HEK293T (cell line): ENCODE measurements around the gene GPR55.

Experiments
- CTCF ChIA-PET: fragments of 350-600 bp; formaldehyde crosslinking; extraction: SDS; loops from one replicate; lab custom pipeline; 2021; ENCODE audit warnings: antibody characterized with exemption, inconsistent platforms; lab: Yijun Ruan, JAX
- POLR2A ChIA-PET: fragments of 350-600 bp; formaldehyde crosslinking; extraction: SDS; loops from one replicate; lab custom pipeline; 2020; ENCODE audit warnings: antibody characterized with exemption, inconsistent platforms; lab: Yijun Ruan, JAX
- DNase-seq: peaks from one replicate; pipeline ENCODE4 v3.0.0; 2012; ENCODE audit warnings: mixed read lengths; ENCODE audit errors: extremely low spot score
- ARNT ChIP-seq: fragments of 450-650 bp; IDR thresholded peaks from 2 replicates; pipeline ENCODE4 v1.6.1; 2017; ENCODE audit warnings: mild to moderate bottlenecking
- BHLHE40 ChIP-seq: fragments of 450-650 bp; IDR thresholded peaks from 2 replicates; pipeline ENCODE4 v1.6.1; 2016; ENCODE audit warnings: mild to moderate bottlenecking, moderate library complexity, borderline replicate concordance
- CTBP1 ChIP-seq: fragments of 450-650 bp; IDR thresholded peaks from 2 replicates; pipeline ENCODE4 v1.6.1; 2016; ENCODE audit warnings: borderline replicate concordance
- ELF4 ChIP-seq: fragments of 450-650 bp; IDR thresholded peaks from 2 replicates; pipeline ENCODE4 v1.6.1; 2017; ENCODE audit warnings: antibody characterized with exemption
- FOXA1 ChIP-seq: fragments of 450-650 bp; IDR thresholded peaks from 2 replicates; pipeline ENCODE4 v1.6.1; 2016; ENCODE audit warnings: mild to moderate bottlenecking
- FOXK2 ChIP-seq: fragments of 450-650 bp; IDR thresholded peaks from 2 replicates; pipeline ENCODE4 v1.6.1; 2016; ENCODE audit warnings: mild to moderate bottlenecking
- FOXM1 ChIP-seq: fragments of 450-650 bp; IDR thresholded peaks from 2 replicates; pipeline ENCODE4 v1.6.1; 2017; ENCODE audit warnings: mild to moderate bottlenecking, borderline replicate concordance
- HDGF ChIP-seq: fragments of 450-650 bp; IDR thresholded peaks from 2 replicates; pipeline ENCODE4 v1.6.1; 2017; ENCODE audit warnings: antibody characterized with exemption, borderline replicate concordance
- L3MBTL2 ChIP-seq: fragments of 450-650 bp; conservative IDR thresholded peaks from 2 replicates; pipeline ENCODE4 v1.6.1; 2016; ENCODE audit warnings: mild to moderate bottlenecking
- LEF1 ChIP-seq: fragments of 450-650 bp; IDR thresholded peaks from 2 replicates; pipeline ENCODE4 v1.6.1; 2017; ENCODE audit warnings: mild to moderate bottlenecking, borderline replicate concordance
- NFRKB ChIP-seq: fragments of 450-650 bp; IDR thresholded peaks from 2 replicates; pipeline ENCODE4 v1.6.1; 2016; ENCODE audit warnings: mild to moderate bottlenecking, moderate library complexity
- PKNOX1 ChIP-seq: fragments of 450-650 bp; IDR thresholded peaks from 2 replicates; pipeline ENCODE4 v1.6.1; 2016
- SP1 ChIP-seq: fragments of 450-650 bp; IDR thresholded peaks from 2 replicates; pipeline ENCODE4 v1.6.1; 2017
- SUZ12 ChIP-seq: fragments of 450-650 bp; IDR thresholded peaks from 2 replicates; pipeline ENCODE4 v1.6.1; 2016; ENCODE audit warnings: mild to moderate bottlenecking
- TARDBP ChIP-seq: fragments of 450-650 bp; IDR thresholded peaks from 2 replicates; pipeline ENCODE4 v1.6.1; 2016
- ZNF384 ChIP-seq: fragments of 450-650 bp; IDR thresholded peaks from 2 replicates; pipeline ENCODE4 v1.6.1; 2016

The GPR55 gene

GRCh38 chr2:230934231-230935129, 9.4 kb upstream of the GPR55 start:
- TF ChIP-seq TARDBP (no peak), FOXK2 (no peak), PKNOX1 (no peak), LEF1 (no peak), SP1 (no peak), ELF4 (no peak), NFRKB (no peak), FOXM1 (no peak), FOXA1 (no peak)
- DNase-seq = no peak
- CTCF ChIA-PET = no interaction called here
- POLR2A ChIA-PET = no interaction called here

- DNase-seq = no peak
- CTCF ChIA-PET = no interaction called here
- POLR2A ChIA-PET = no interaction called here
- TF ChIP-seq TARDBP (no peak), CTBP1 (no peak), LEF1 (no peak), BHLHE40 (no peak), SUZ12 (no peak), PKNOX1 (no peak), L3MBTL2 (no peak), ZNF384 (no peak), ARNT (no peak), NFRKB (no peak), ELF4 (no peak), FOXA1 (no peak), HDGF (no peak), FOXK2 (no peak), FOXM1 (no peak), SP1 (no peak)
These were observed 8.6 kb upstream of the GPR55 start for GRCh38 chr2:230933521-230934180.

- no peak for DNase-seq
- TF ChIP-seq LEF1 = no peak
- no peak for TF ChIP-seq CTBP1
- TF ChIP-seq ARNT = no peak
- TF ChIP-seq L3MBTL2 = no peak
- no peak for TF ChIP-seq FOXK2
- no peak for TF ChIP-seq FOXA1
- TF ChIP-seq HDGF = no peak
- TF ChIP-seq ZNF384 = no peak
- no peak for TF ChIP-seq NFRKB
- no peak for TF ChIP-seq SP1
- no peak for TF ChIP-seq TARDBP
- TF ChIP-seq SUZ12 = no peak
- no peak for TF ChIP-seq PKNOX1
- no peak for TF ChIP-seq ELF4
- no peak for TF ChIP-seq BHLHE40
- TF ChIP-seq FOXM1 = no peak
- POLR2A ChIA-PET = no interaction called here
- CTCF ChIA-PET = no interaction called here
These were observed 7.8 kb upstream of the GPR55 start for GRCh38 chr2:230932556-230933511.

GRCh38 chr2:230931556-230932231, 6.7 kb upstream of the GPR55 start:
- CTCF ChIA-PET = interaction anchor here (0.6 kb wide), 1 partner anchor 59 kb away, joined by 5 read pairs; no protein-coding TSS in a partner anchor
- TF ChIP-seq LEF1 (no peak), BHLHE40 (no peak), FOXM1 (no peak), NFRKB (no peak), ELF4 (no peak), FOXK2 (no peak), SUZ12 (no peak), L3MBTL2 (no peak), PKNOX1 (no peak), TARDBP (no peak), SP1 (no peak), ZNF384 (no peak), CTBP1 (no peak), FOXA1 (no peak), HDGF (no peak), ARNT (no peak)
- POLR2A ChIA-PET = no interaction called here
- DNase-seq = no peak
